Panc1 (cell line): ENCODE measurements around the gene PM20D1. TPM values are rescaled to one million over a fixed set of nuclear protein-coding genes. Genes with fewer than 3 reads are reported as not detected.

ENCODE experiments used
- ATAC-seq: fragments of 200-7000 bp; cut with Tn5 transposase; 2 replicates; pipeline ENCODE4 v1.9.1; 2020; ENCODE audit warnings: mild to moderate bottlenecking, moderate library complexity
- BruUV-seq: library from RNA; stranded (reverse); fragments of 400-500 nt; replicated peaks from 2 replicates; lab custom pipeline; 2021; lab: Mats Ljungman, UMichigan
- CTCF ChIA-PET: fragments of 300-600 bp; sonication (Branson Sonifier 250); formaldehyde crosslinking; loops from one replicate; lab custom pipeline; 2022; ENCODE audit warnings: antibody characterized with exemption; lab: Charles Lee
- POLR2A ChIA-PET: fragments of 300-600 bp; sonication (Branson Sonifier 250); formaldehyde crosslinking; loops from one replicate; lab custom pipeline; 2022; ENCODE audit warnings: antibody characterized with exemption; lab: Charles Lee
- DNase-seq: peaks from one replicate; pipeline ENCODE4 v3.0.0-alpha.2; 2010; ENCODE audit warnings: low read depth, low spot score
- H3K27ac ChIP-seq: 2 replicates; pipeline ENCODE4 v1.5.1; 2011; ENCODE audit warnings: mild to moderate bottlenecking, low read length, inconsistent platforms
- H3K27me3 ChIP-seq: fragments of 200-500 bp; sonication (Bioruptor generic); 2 replicates; pipeline ENCODE4 v1.6.0; 2014; ENCODE audit warnings: low read length, inconsistent platforms; ENCODE audit not compliant: control insufficient read depth, insufficient read depth
- H3K36me3 ChIP-seq: fragments of 200-500 bp; sonication (Bioruptor generic); 2 replicates; pipeline ENCODE4 v1.5.1; 2014; ENCODE audit warnings: inconsistent platforms, mild to moderate bottlenecking, low read length, moderate library complexity; ENCODE audit not compliant: control insufficient read depth, insufficient read depth
- H3K4me1 ChIP-seq: 2 replicates; pipeline ENCODE4 v1.5.1; 2011; ENCODE audit warnings: inconsistent platforms, mild to moderate bottlenecking, low read length, moderate library complexity; ENCODE audit not compliant: control insufficient read depth, insufficient read depth
- H3K4me3 ChIP-seq, 2 experiments: 2 replicates each; pipeline ENCODE4 v1.5.1; 2011 to 2012; ENCODE audit warnings: low read depth in 2 of 2, low read length in 2 of 2, mild to moderate bottlenecking in 2 of 2, inconsistent platforms in 1 of 2, moderate library complexity in 1 of 2
- H3K9me3 ChIP-seq: fragments of 200-500 bp; sonication (Bioruptor generic); 2 replicates; pipeline ENCODE4 v1.5.1; 2014; ENCODE audit warnings: low read depth, mild to moderate bottlenecking, inconsistent platforms, low read length, moderate library complexity; ENCODE audit not compliant: control insufficient read depth, insufficient read depth
- CTCF ChIP-seq: fragments of 450-650 bp; IDR thresholded peaks from 2 replicates; pipeline ENCODE4 v1.5.1; 2017; ENCODE audit warnings: mild to moderate bottlenecking
- POLR2AphosphoS5 ChIP-seq: IDR thresholded peaks from 2 replicates; pipeline ENCODE4 v1.6.1; 2012; ENCODE audit warnings: mild to moderate bottlenecking, low read depth, low read length, moderate library complexity
- REST ChIP-seq, 2 experiments: IDR thresholded peaks; 2 replicates each; pipeline ENCODE4 v1.6.1; 2011 to 2012; ENCODE audit warnings: low read depth in 2 of 2, control low read depth in 1 of 2, low read length in 1 of 2, mild to moderate bottlenecking in 1 of 2, moderate library complexity in 1 of 2; ENCODE audit not compliant: insufficient read depth in 1 of 2
- SIN3A ChIP-seq: IDR thresholded peaks from 2 replicates; pipeline ENCODE4 v1.6.1; 2012; ENCODE audit warnings: low read depth, mild to moderate bottlenecking, low read length, moderate library complexity, borderline replicate concordance; ENCODE audit not compliant: insufficient read depth
- TCF7L2 ChIP-seq: IDR thresholded peaks from 2 replicates; pipeline ENCODE4 v1.6.1; 2011; ENCODE audit warnings: mild to moderate bottlenecking, low read depth, low read length, inconsistent platforms
- in situ Hi-C: cut with HindIII; loops from 2 replicates; pipeline ENCODE4 v1.10.0; 2016; ENCODE audit warnings: low sequenced_read_pairs, low pct_unique_long_range_greater_than_20kb
- intact Hi-C: fragments of 100-400 bp; cut with micrococcal nuclease; formaldehyde crosslinking; loops from one replicate; pipeline ENCODE4 v1.10.0; 2022; ENCODE audit not compliant: unreplicated experiment
- total RNA-seq: library from RNA; stranded (reverse); gene quantifications from one replicate; pipeline ENCODE4 v1.2.1, GENCODE V29; 2021; ENCODE audit not compliant: unreplicated experiment

PM20D1 gene
- total RNA-seq, 1 experiment from 2014 or later: 0.13 TPM

GRCh38 chr1:205800427-205800826, 49.5 kb downstream of the PM20D1 start:
- Histone ChIP-seq H3K4me1 (no peaks in the 10 kb centered on the region; the same call in 1 of the 2 replicates), H3K27ac (no peak overlapping the region), H3K9me3 (no peaks in the 10 kb centered on the region), H3K4me3 (no peak overlapping the region), H3K27me3 (no peaks in the 10 kb centered on the region), H3K36me3 (no peaks in the 10 kb centered on the region)
- ATAC-seq: no peak
- in situ Hi-C loops: no loop called here
- intact Hi-C loops: no loop called here
- no peak for TF ChIP-seq SIN3A
- TF ChIP-seq POLR2AphosphoS5: no peak
- TF ChIP-seq REST (IDR thresholded peaks at IDR 0.05; ENCODE audit: insufficient read depth in 1 of 2, low read depth in 2 of 2, low read length in 1 of 2): no peak
- TF ChIP-seq CTCF: no peak
- TF ChIP-seq TCF7L2: no peak
- no TSS peak for BruUV-seq
- DNase-seq: no peak
- ChIA-PET CTCF (no interaction called here), POLR2A (no interaction called here)

DNA sequence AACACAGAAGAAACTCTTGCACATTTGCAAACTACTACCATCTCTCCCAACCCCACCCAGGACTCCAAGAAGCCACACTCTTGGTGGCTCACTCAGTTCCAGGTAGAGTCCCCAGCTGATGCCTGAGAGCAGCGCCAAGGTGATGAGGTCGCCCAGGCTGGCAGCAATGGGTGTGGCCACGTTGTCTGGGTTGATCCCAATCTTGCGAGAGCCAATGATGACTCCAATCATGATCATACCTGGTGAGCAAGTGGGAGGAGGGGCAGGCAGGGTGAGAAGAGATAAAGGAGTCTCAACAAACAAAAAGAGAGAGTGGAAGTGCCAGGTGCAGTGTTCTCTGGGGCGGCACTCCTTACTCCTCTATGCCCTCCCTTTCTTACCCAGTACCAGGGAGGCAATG, 51.4 kb downstream of the PM20D1 start:
- no peak for TF ChIP-seq REST (IDR thresholded peaks at IDR 0.05; ENCODE audit: insufficient read depth in 1 of 2, low read depth in 2 of 2, low read length in 1 of 2)
- no peak for TF ChIP-seq CTCF
- TF ChIP-seq SIN3A: no peak
- no peak for TF ChIP-seq TCF7L2
- TF ChIP-seq POLR2AphosphoS5: no peak
- H3K9me3 ChIP-seq: no peaks in the 10 kb centered on the region
- intact Hi-C loops (no loop called here), in situ Hi-C loops (no loop called here)
- H3K27ac ChIP-seq: no peak overlapping the region
- no peaks in the 10 kb centered on the region; the same call in 1 of the 2 replicates for H3K4me1 ChIP-seq
- no peak for ATAC-seq
- POLR2A ChIA-PET: no interaction called here
- no TSS peak for BruUV-seq
- no peak overlapping the region for H3K4me3 ChIP-seq
- H3K36me3 ChIP-seq: peaks cover 4% of the 10 kb centered on the region; the same call in 1 of the 2 replicates
- DNase-seq: no peak
- no peaks in the 10 kb centered on the region for H3K27me3 ChIP-seq
- CTCF ChIA-PET: no interaction called here
